Osteocyte (in vitro differentiated cells): ENCODE measurements around the gene BACH2. TPM values are rescaled to one million over a fixed set of nuclear protein-coding genes. Genes with fewer than 3 reads are reported as not detected.
"Not testable (repeated sequence)": the region's sequence is repeated elsewhere in the genome, so short reads cannot be mapped to it uniquely, and the experiment has no call there.

Experiments
- DNase-seq: peaks from one replicate; pipeline ENCODE4 v3.0.0; 2021; ENCODE audit warnings: mixed read lengths; ENCODE audit not compliant: unreplicated experiment; ENCODE audit errors: extremely low spot score
- H3K27ac Mint-ChIP-seq: one replicate; pipeline ENCODE4 v1.8.0; 2021; ENCODE audit warnings: mild to moderate bottlenecking, mixed read lengths; ENCODE audit not compliant: unreplicated experiment
- H3K27me3 Mint-ChIP-seq: one replicate; pipeline ENCODE4 v1.8.0; 2021; ENCODE audit warnings: mixed read lengths; ENCODE audit not compliant: unreplicated experiment
- H3K36me3 Mint-ChIP-seq: one replicate; pipeline ENCODE4 v1.8.0; 2021; ENCODE audit warnings: mixed read lengths; ENCODE audit not compliant: unreplicated experiment
- H3K4me1 Mint-ChIP-seq: one replicate; pipeline ENCODE4 v1.8.0; 2021; ENCODE audit warnings: mixed read lengths; ENCODE audit not compliant: unreplicated experiment
- H3K4me3 Mint-ChIP-seq: one replicate; pipeline ENCODE4 v1.8.0; 2021; ENCODE audit warnings: mild to moderate bottlenecking, moderate library complexity, mixed read lengths; ENCODE audit not compliant: unreplicated experiment
- H3K9me3 Mint-ChIP-seq: one replicate; pipeline ENCODE4 v1.8.0; 2021; ENCODE audit warnings: mixed read lengths; ENCODE audit not compliant: unreplicated experiment
- total RNA-seq: library from RNA; stranded (reverse); gene quantifications from 2 replicates; pipeline ENCODE4 v1.2.1, GENCODE V29; 2021
- TF ChIP-seq, protein P1 (sequence below): fragments of 200-600 bp; sonication (generic); IDR thresholded peaks from 2 replicates; pipeline ENCODE4 v1.5.0; 2021; ENCODE audit warnings: antibody characterized with exemption, mild to moderate bottlenecking, moderate library complexity

BACH2 gene
- total RNA-seq, 1 donor from 2014 or later, result 1.6 TPM

DNA sequence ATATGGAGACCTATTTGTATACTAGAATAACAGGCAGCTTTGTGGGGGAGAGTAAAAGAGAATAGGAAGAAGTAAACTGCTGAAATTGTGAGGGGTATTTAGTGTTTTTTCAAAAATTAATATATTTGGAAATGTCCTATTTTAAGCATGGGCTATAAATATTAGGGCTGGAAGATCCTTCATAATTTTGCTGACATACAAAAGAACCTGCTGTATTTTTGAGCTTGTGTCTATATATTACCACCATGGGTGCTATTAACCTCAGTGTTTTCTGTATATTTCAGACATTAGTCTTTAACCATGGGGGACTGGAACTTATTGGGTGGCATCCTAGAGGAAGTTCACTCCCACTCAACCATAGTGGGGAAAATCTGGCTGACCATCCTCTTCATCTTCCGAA lies 402.5 kb downstream of the BACH2 start, which contains the start of gene GJA10:
GJA10 (plus strand) TSS at position 301 of the 400 bp plus-strand sequence; CDS start at position 301, 0 bp downstream.
- Mint-ChIP-seq H3K4me3 (no peak within 1 kb of the TSS), H3K36me3 (no peaks in the 10 kb centered on the region)

DNA sequence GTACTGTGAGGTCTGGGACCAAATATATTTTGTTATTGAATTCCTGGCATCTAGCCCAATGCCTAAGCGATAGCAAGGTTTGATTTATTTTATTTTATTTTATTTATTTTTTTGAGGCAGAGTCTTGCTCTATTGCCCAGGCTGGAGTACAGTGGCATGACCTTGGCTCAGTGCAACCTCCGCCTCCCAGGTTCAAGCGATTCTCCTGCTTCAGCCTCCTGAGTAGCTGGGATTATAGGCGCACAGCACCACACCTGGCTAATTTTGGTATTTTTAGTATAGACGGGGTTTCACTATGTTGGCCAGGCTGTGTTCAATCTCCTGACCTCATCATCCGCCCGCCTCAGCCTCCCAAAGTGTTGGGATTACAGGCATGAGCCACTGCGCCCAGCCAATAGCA lies 404.1 kb downstream of the BACH2 start:
- peaks cover 30% of the 10 kb centered on the region for H3K27me3 Mint-ChIP-seq
- H3K27ac Mint-ChIP-seq, H3K36me3 Mint-ChIP-seq, H3K4me1 Mint-ChIP-seq, H3K9me3 Mint-ChIP-seq, H3K4me3 Mint-ChIP-seq, DNase-seq: not testable (repeated sequence)

More for the DNA sequence above, 402.5 kb downstream of the BACH2 start, which contains the start of gene GJA10:
- H3K27me3 Mint-ChIP-seq, result peaks cover 27% of the 10 kb centered on the region
- no peaks in the 10 kb centered on the region for H3K9me3 Mint-ChIP-seq
- DNase-seq, result no peak
- TF ChIP-seq, protein P1, sequence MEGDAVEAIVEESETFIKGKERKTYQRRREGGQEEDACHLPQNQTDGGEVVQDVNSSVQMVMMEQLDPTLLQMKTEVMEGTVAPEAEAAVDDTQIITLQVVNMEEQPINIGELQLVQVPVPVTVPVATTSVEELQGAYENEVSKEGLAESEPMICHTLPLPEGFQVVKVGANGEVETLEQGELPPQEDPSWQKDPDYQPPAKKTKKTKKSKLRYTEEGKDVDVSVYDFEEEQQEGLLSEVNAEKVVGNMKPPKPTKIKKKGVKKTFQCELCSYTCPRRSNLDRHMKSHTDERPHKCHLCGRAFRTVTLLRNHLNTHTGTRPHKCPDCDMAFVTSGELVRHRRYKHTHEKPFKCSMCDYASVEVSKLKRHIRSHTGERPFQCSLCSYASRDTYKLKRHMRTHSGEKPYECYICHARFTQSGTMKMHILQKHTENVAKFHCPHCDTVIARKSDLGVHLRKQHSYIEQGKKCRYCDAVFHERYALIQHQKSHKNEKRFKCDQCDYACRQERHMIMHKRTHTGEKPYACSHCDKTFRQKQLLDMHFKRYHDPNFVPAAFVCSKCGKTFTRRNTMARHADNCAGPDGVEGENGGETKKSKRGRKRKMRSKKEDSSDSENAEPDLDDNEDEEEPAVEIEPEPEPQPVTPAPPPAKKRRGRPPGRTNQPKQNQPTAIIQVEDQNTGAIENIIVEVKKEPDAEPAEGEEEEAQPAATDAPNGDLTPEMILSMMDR, result no peak
- H3K27ac Mint-ChIP-seq, result no peak within 1 kb of the TSS
- no peaks in the 10 kb centered on the region for H3K4me1 Mint-ChIP-seq

DNA sequence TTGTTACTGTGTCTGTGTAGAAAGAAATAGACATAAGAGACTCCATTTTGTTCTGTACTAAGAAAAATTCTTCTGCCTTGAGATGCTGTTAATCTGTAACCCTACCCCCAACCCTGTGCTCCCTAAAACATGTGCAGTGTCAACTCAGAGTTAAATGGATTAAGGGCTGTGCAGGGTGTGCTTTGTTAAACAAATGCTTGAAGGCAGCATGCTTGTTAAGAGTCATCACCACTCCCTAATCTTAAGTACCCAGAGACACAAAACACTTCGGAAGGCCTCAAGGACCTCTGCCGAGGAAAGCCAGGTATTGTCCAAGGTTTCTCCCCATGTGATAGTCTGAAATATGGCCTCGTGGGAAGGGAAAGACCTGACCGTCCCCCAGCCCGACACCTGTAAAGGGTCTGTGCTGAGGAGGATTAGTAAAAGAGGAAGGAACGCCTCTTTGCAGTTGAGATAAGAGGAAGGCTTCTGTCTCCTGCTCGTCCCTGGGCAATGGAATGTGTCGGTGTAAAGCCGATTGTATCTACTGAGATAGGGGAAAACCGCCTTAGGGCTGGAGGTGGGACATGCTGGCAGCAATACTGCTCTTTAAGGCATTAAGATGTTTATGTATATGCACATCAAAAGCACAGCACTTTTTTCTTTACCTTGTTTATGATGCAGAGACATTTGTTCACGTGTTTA lies 405.7 kb downstream of the BACH2 start:
- H3K27ac Mint-ChIP-seq, H3K9me3 Mint-ChIP-seq, H3K4me3 Mint-ChIP-seq, DNase-seq, H3K36me3 Mint-ChIP-seq, H3K4me1 Mint-ChIP-seq: not testable (repeated sequence)
- peaks cover 25% of the 10 kb centered on the region for H3K27me3 Mint-ChIP-seq

DNA sequence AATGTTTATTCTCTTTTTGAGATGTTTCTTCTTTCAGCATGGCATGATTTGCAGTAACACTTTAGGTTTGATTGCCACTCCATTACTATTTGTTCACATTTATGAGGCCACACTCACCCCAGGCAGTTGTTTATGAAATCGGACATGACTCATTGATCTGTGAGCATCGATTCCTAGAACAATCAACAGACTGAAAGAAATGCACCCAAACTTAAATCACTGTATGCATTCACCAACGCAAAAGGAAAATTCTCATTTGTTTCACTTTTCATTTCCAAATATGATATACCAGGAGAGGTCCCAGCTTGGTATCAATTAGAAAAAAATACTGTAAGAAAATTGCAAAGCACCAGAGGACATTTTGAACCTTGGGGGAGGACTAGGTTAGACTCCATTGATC lies 407.8 kb downstream of the BACH2 start:
- Mint-ChIP-seq H3K27ac (no peak overlapping the region), H3K4me3 (no peak overlapping the region), H3K4me1 (no peaks in the 10 kb centered on the region), H3K9me3 (no peaks in the 10 kb centered on the region), H3K36me3 (no peaks in the 10 kb centered on the region), H3K27me3 (peaks cover 29% of the 10 kb centered on the region)
- TF ChIP-seq, protein P1, result no peak
- DNase-seq, result no peak

DNA sequence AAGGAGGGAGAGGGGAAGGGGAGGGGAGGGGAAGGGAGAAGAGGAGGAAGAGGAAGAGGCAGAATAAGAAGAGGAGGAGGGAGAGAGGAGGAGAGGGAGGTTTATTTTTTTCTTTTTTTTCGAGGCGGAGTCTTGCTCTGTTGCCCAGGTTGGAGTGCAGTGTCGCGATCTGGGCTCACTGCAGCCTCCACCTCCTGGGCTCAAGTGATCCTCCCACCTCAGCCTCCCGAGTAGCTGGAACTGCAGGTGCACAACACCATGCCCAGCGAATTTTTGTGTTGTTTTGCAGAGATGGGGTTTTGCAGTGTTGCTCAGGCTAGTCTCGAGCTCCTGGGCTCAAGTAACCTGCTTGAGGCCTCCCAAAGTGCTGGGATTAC lies 408.5 kb downstream of the BACH2 start:
- no peak overlapping the region for H3K27ac Mint-ChIP-seq
- peaks cover 23% of the 10 kb centered on the region for H3K27me3 Mint-ChIP-seq
- TF ChIP-seq, protein P1, result no peak
- H3K9me3 Mint-ChIP-seq, result no peaks in the 10 kb centered on the region
- no peak for DNase-seq
- H3K4me3 Mint-ChIP-seq, result no peak overlapping the region
- H3K4me1 Mint-ChIP-seq, result no peaks in the 10 kb centered on the region
- H3K36me3 Mint-ChIP-seq, result no peaks in the 10 kb centered on the region

DNA sequence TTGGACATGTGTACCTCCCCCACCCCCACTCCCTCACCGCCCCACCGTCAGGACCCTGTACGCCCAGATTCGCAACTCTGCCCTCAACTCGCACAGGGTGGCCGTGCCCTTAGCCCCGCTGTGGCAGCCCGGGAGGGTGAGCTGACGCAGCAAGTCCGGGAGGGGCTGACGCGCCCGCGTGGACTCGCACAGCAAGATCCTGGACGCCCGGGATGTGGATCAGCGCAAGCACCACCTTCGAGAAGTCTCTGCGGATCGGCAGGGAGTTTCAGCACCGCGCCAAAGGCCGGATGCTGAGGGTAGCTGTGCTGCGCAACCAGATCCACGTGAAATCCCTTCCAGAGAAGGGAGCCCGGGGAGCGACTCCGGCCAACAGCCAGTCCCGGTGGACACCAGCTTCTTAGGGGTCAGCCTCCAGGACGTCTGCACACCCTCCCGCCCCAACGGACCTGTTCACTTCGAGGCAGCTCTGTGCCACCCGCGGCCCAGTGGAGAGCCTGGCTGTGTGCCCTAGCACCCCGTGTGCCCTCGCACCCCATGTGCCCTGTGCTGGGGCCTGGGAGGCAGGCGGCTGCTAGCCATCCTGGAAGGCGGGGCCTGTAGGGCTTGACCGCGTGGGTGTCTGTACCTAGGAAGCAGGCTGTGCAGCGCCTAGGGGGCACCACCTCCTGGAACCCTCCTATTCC lies 409.0 kb downstream of the BACH2 start:
- no peak for DNase-seq
- TF ChIP-seq, protein P1, result no peak
- no peaks in the 10 kb centered on the region for H3K4me1 Mint-ChIP-seq

More for the DNA sequence above, 409.0 kb downstream of the BACH2 start:
- Mint-ChIP-seq H3K27ac (no peak overlapping the region), H3K27me3 (peaks cover 23% of the 10 kb centered on the region), H3K9me3 (no peaks in the 10 kb centered on the region), H3K36me3 (no peaks in the 10 kb centered on the region), H3K4me3 (no peak overlapping the region)
